HG03354 (cell line): Measurements from ENCODE around the gene UNC5C.

Experiments used
- ATAC-seq: cut with Tn5 transposase; IDR thresholded peaks from one replicate; pipeline ENCODE4 v1.9.1; 2021; ENCODE audit warnings: mild to moderate bottlenecking; ENCODE audit not compliant: unreplicated experiment, poor library complexity, severe bottlenecking

The UNC5C gene

GRCh38 chr4:95249426-95250021 lies 299.2 kb downstream of the UNC5C start:
- no peak for ATAC-seq

GRCh38 chr4:95248720-95249425 lies 299.9 kb downstream of the UNC5C start:
- no peak for ATAC-seq

- ATAC-seq = no peak
These were observed 304.9 kb downstream of the UNC5C start for GRCh38 chr4:95243892-95244291.

- no peak for ATAC-seq
These were observed 310.2 kb downstream of the UNC5C start for GRCh38 chr4:95238554-95238953.

GRCh38 chr4:95232358-95233156 lies 316.2 kb downstream of the UNC5C start:
- ATAC-seq = no peak

- ATAC-seq = no peak
These were observed 317.1 kb downstream of the UNC5C start for GRCh38 chr4:95231681-95232080.

GRCh38 chr4:95225849-95226248 lies 322.9 kb downstream of the UNC5C start:
- ATAC-seq = no peak

GRCh38 chr4:95224402-95224801 lies 324.4 kb downstream of the UNC5C start:
- no peak for ATAC-seq

GRCh38 chr4:95220205-95221175 lies 328.3 kb downstream of the UNC5C start:
- ATAC-seq = no peak

- no peak for ATAC-seq
These were observed 329.7 kb downstream of the UNC5C start for GRCh38 chr4:95219109-95219508.

- ATAC-seq = no peak
These were observed 331.6 kb downstream of the UNC5C start for GRCh38 chr4:95217197-95217596.

GRCh38 chr4:95216636-95217035 lies 332.1 kb downstream of the UNC5C start:
- ATAC-seq = no peak

GRCh38 chr4:95215991-95216605 lies 332.7 kb downstream of the UNC5C start:
- no peak for ATAC-seq

GRCh38 chr4:95215043-95215442 lies 333.7 kb downstream of the UNC5C start:
- ATAC-seq = no peak

- ATAC-seq = no peak
These were observed 334.4 kb downstream of the UNC5C start for GRCh38 chr4:95214408-95214807.

GRCh38 chr4:95213366-95213765 lies 335.4 kb downstream of the UNC5C start:
- no peak for ATAC-seq

- no peak for ATAC-seq
These were observed 336.1 kb downstream of the UNC5C start for GRCh38 chr4:95212692-95213091.

- ATAC-seq = no peak
These were observed 338.8 kb downstream of the UNC5C start for GRCh38 chr4:95209927-95210326.

GRCh38 chr4:95204873-95205272 lies 343.9 kb downstream of the UNC5C start:
- no peak for ATAC-seq
